SK-N-SH (cell line): Measurements from ENCODE around the gene HDAC2. TPM values are rescaled to one million over a fixed set of nuclear protein-coding genes. Genes with fewer than 3 reads are reported as not detected.

Experiments used
- CTCF ChIA-PET: fragments of 300-600, 350-600 bp; formaldehyde crosslinking; extraction: SDS; loops from one replicate; lab custom pipeline; 2021; lab: Yijun Ruan, JAX
- POLR2A ChIA-PET: fragments of 350-600 bp; sonication (Branson Sonifier 250); formaldehyde crosslinking; extraction: SDS; loops from one replicate; lab custom pipeline; 2020; ENCODE audit warnings: antibody characterized with exemption, inconsistent platforms; lab: Yijun Ruan, JAX
- DNase-seq: peaks from one replicate; pipeline ENCODE4 v3.0.0; 2012
- H2AFZ ChIP-seq: fragments of 200-600 bp; sonication (generic); 2 replicates; pipeline ENCODE4 v1.8.1; 2016; ENCODE audit warnings: antibody characterized with exemption, mild to moderate bottlenecking, low read depth
- H3F3A ChIP-seq: fragments of 200-600 bp; sonication (generic); replicated peaks from 2 replicates; pipeline ENCODE3; 2016; ENCODE audit warnings: antibody characterized with exemption, mild to moderate bottlenecking; ENCODE audit not compliant: insufficient read depth
- H3K27ac ChIP-seq, 2 experiments: fragments of 200-500 bp in 1 of 2; fragments of 200-600 bp in 1 of 2; sonication (Bioruptor generic) in 1 of 2; sonication (generic), shearing (Covaris generic) in 1 of 2; 2 replicates each; pipeline versions ENCODE4 v1.5.1 to v1.6.1; 2014 to 2016; ENCODE audit warnings: low read depth in 2 of 2, inconsistent platforms in 1 of 2, low read length in 1 of 2, mild to moderate bottlenecking in 1 of 2, mixed read lengths in 1 of 2
- H3K27me3 ChIP-seq: fragments of 200-600 bp; sonication (generic), shearing (Covaris generic); 2 replicates; pipeline ENCODE4 v1.6.1; 2016; ENCODE audit warnings: mixed run types; ENCODE audit not compliant: insufficient read depth
- H3K36me3 ChIP-seq, 2 experiments: fragments of 200-500 bp in 1 of 2; fragments of 200-600 bp in 1 of 2; sonication (Bioruptor generic) in 1 of 2; sonication (generic) in 1 of 2; replicated peaks in 1 of 2; 2 replicates each; pipeline versions ENCODE3 to v1.5.1; 2014 to 2016; ENCODE audit warnings: low read length in 1 of 2, mild to moderate bottlenecking in 1 of 2; ENCODE audit not compliant: insufficient read depth in 2 of 2, control insufficient read depth in 1 of 2
- H3K4me1 ChIP-seq, 2 experiments: fragments of 200-500 bp in 1 of 2; fragments of 200-600 bp in 1 of 2; sonication (Bioruptor generic) in 1 of 2; sonication (generic), shearing (Covaris generic) in 1 of 2; 2 replicates each; pipeline versions ENCODE4 v1.5.1 to v1.6.1; 2014 to 2016; ENCODE audit warnings: low read depth in 1 of 2, low read length in 1 of 2, mixed run types in 1 of 2; ENCODE audit not compliant: insufficient read depth in 2 of 2, control insufficient read depth in 1 of 2
- H3K4me2 ChIP-seq: fragments of 200-600 bp; sonication (generic), shearing (Covaris generic); 2 replicates; pipeline ENCODE4 v1.6.1; 2017; ENCODE audit warnings: mixed run types
- H3K4me3 ChIP-seq, 2 experiments: fragments of 200-500 bp in 1 of 2; fragments of 200-600 bp in 1 of 2; sonication (Bioruptor generic) in 1 of 2; sonication (generic), shearing (Covaris generic) in 1 of 2; 2 replicates each; pipeline versions ENCODE4 v1.5.1 to v1.8.1; 2014 to 2016; ENCODE audit warnings: low read depth in 2 of 2, inconsistent platforms in 1 of 2, low read length in 1 of 2, mild to moderate bottlenecking in 1 of 2, mixed read lengths in 1 of 2, moderate library complexity in 1 of 2
- H3K79me2 ChIP-seq: fragments of 200-600 bp; sonication (generic); 2 replicates; pipeline ENCODE4 v1.8.1; 2017; ENCODE audit warnings: mild to moderate bottlenecking; ENCODE audit not compliant: insufficient read depth
- H3K9ac ChIP-seq: fragments of 200-600 bp; sonication (generic); 2 replicates; pipeline ENCODE4 v1.6.1; 2017; ENCODE audit warnings: mixed run types
- H3K9me2 ChIP-seq: fragments of 200-600 bp; sonication (generic); 2 replicates; pipeline ENCODE4 v1.6.1; 2017; ENCODE audit warnings: mixed run types
- H3K9me3 ChIP-seq: fragments of 200-600 bp; sonication (generic); 2 replicates; pipeline ENCODE4 v1.6.1; 2017; ENCODE audit warnings: mixed run types, mild to moderate bottlenecking, moderate library complexity
- H4K20me1 ChIP-seq: fragments of 200-600 bp; sonication (generic); 2 replicates; pipeline ENCODE4 v1.6.1; 2017; ENCODE audit warnings: mild to moderate bottlenecking, mixed run types; ENCODE audit not compliant: insufficient read depth
- CHD2 ChIP-seq: fragments of 150-350 bp; IDR thresholded peaks from 2 replicates; pipeline ENCODE4 v1.6.1; 2018; ENCODE audit warnings: low read length; ENCODE audit not compliant: partially characterized antibody
- CTCF ChIP-seq: fragments of 200-600 bp; sonication (generic); IDR thresholded peaks from 2 replicates; pipeline ENCODE4 v1.6.1; 2017; ENCODE audit warnings: antibody characterized with exemption, mild to moderate bottlenecking, moderate library complexity
- ELF1 ChIP-seq: IDR thresholded peaks from 2 replicates; pipeline ENCODE4 v1.4.0; 2012
- EP300 ChIP-seq, 2 experiments: IDR thresholded peaks; 2 replicates each; pipeline versions ENCODE4 v1.4.0 to v1.6.1; 2012; ENCODE audit warnings: borderline replicate concordance in 1 of 2, low read depth in 1 of 2, low read length in 1 of 2
- FOSL2 ChIP-seq: IDR thresholded peaks from 2 replicates; pipeline ENCODE4 v1.4.0; 2012; ENCODE audit warnings: low read depth, mild to moderate bottlenecking, moderate library complexity, borderline replicate concordance
- FOXJ3 ChIP-seq: sonication (generic); formaldehyde crosslinking; IDR thresholded peaks from 2 replicates; pipeline ENCODE4 v1.5.1; 2020; ENCODE audit warnings: mild to moderate bottlenecking, missing genetic modification reagents
- FOXM1 ChIP-seq: IDR thresholded peaks from 2 replicates; pipeline ENCODE4 v1.4.0; 2012; ENCODE audit warnings: low read depth, mild to moderate bottlenecking
- GABPA ChIP-seq: IDR thresholded peaks from 2 replicates; pipeline ENCODE4 v1.4.0; 2012; ENCODE audit warnings: low read depth, mild to moderate bottlenecking
- GATA2 ChIP-seq: sonication (generic); formaldehyde crosslinking; IDR thresholded peaks from 2 replicates; pipeline ENCODE4 v1.5.0; 2020; ENCODE audit warnings: mild to moderate bottlenecking, missing genetic modification reagents
- JUND ChIP-seq: IDR thresholded peaks from 2 replicates; pipeline ENCODE4 v1.4.0; 2012
- NFIC ChIP-seq: IDR thresholded peaks from 2 replicates; pipeline ENCODE4 v1.4.0; 2012; ENCODE audit warnings: borderline replicate concordance
- RAD21 ChIP-seq: IDR thresholded peaks from 2 replicates; pipeline ENCODE4 v1.6.1; 2012; ENCODE audit warnings: mild to moderate bottlenecking, low read length
- RFX5 ChIP-seq: IDR thresholded peaks from 2 replicates; pipeline ENCODE4 v1.6.1; 2012; ENCODE audit warnings: mild to moderate bottlenecking, improper control_type of control experiment, low read length
- RXRA ChIP-seq: IDR thresholded peaks from 2 replicates; pipeline ENCODE4 v1.4.0; 2012; ENCODE audit warnings: low read depth, mild to moderate bottlenecking, borderline replicate concordance
- SIN3A ChIP-seq: IDR thresholded peaks from 2 replicates; pipeline ENCODE4 v1.6.1; 2012; ENCODE audit warnings: low read depth, mild to moderate bottlenecking, low read length, moderate library complexity, borderline replicate concordance
- YY1 ChIP-seq: IDR thresholded peaks from 2 replicates; pipeline ENCODE4 v1.4.0; 2012; ENCODE audit warnings: low read depth, mild to moderate bottlenecking
- polyA plus RNA-seq, 3 experiments: library from polyadenylated mRNA; depleted of rRNA; stranded (reverse); fragments of >200 nt; gene quantifications; 2 replicates each; pipeline ENCODE4 v1.2.3, GENCODE V29; 2012
- TF ChIP-seq, protein P1 (sequence below): fragments of 150-350 bp; IDR thresholded peaks from 2 replicates; pipeline ENCODE4 v1.6.1; 2017; ENCODE audit warnings: antibody characterized with exemption, low read length, low read depth, borderline replicate concordance
- TF ChIP-seq, protein P2 (sequence below): fragments of 150-350 bp; IDR thresholded peaks from 2 replicates; pipeline ENCODE4 v1.6.1; 2016; ENCODE audit warnings: mild to moderate bottlenecking, low read depth, low read length
- TF ChIP-seq, protein P3 (sequence below): IDR thresholded peaks from 2 replicates; pipeline ENCODE4 v1.4.0; 2012; ENCODE audit warnings: low read depth
- TF ChIP-seq, protein P4 (sequence below): IDR thresholded peaks from 2 replicates; pipeline ENCODE4; 2012

HDAC2 gene
- polyA plus RNA-seq, 1 of the 3 experiments (the other 2 are of a cell fraction) = 90.4 TPM

GRCh38 chr6:113924312-113924723 lies 46.6 kb downstream of the HDAC2 start:
- Histone ChIP-seq H3K27ac (peak overlapping the region in 1 of 2 experiments; percentile 58; a peak in 1 of 4 replicates), H3K79me2 (no peaks in the 10 kb centered on the region), H2AFZ (no peak overlapping the region), H4K20me1 (no peaks in the 10 kb centered on the region), H3K27me3 (no peaks in the 10 kb centered on the region), H3K9ac (no peak overlapping the region), H3K9me2 (no peaks in the 10 kb centered on the region), H3K4me3 (no peak overlapping the region), H3K36me3 (peaks cover 0 to 1% of the 10 kb centered on the region in 2 experiments), H3K9me3 (no peaks in the 10 kb centered on the region), H3K4me1 (peaks cover 0 to 4% of the 10 kb centered on the region in 2 experiments; a peak in 2 of 4 replicates), H3K4me2 (no peak overlapping the region), H3F3A (peaks cover 4% of the 10 kb centered on the region)
- no peak for DNase-seq
- TF ChIP-seq JUND (no peak), CHD2 (no peak), RAD21 (no peak), FOSL2 (no peak), GATA2 (no peak), EP300 (IDR thresholded peaks at IDR 0.05; ENCODE audit: borderline replicate concordance in 1 of 2, low read depth in 1 of 2, low read length in 1 of 2) (no peak), YY1 (no peak), FOXM1 (no peak), ELF1 (no peak), CTCF (no peak), NFIC (no peak)
- TF ChIP-seq, protein P1, sequence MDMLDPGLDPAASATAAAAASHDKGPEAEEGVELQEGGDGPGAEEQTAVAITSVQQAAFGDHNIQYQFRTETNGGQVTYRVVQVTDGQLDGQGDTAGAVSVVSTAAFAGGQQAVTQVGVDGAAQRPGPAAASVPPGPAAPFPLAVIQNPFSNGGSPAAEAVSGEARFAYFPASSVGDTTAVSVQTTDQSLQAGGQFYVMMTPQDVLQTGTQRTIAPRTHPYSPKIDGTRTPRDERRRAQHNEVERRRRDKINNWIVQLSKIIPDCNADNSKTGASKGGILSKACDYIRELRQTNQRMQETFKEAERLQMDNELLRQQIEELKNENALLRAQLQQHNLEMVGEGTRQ = no peak
- TF ChIP-seq, protein P2, sequence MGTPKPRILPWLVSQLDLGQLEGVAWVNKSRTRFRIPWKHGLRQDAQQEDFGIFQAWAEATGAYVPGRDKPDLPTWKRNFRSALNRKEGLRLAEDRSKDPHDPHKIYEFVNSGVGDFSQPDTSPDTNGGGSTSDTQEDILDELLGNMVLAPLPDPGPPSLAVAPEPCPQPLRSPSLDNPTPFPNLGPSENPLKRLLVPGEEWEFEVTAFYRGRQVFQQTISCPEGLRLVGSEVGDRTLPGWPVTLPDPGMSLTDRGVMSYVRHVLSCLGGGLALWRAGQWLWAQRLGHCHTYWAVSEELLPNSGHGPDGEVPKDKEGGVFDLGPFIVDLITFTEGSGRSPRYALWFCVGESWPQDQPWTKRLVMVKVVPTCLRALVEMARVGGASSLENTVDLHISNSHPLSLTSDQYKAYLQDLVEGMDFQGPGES = no peak
- ChIA-PET CTCF (interaction anchor here (0.9 to 1.9 kb wide), 3 partner anchors 11 to 13 kb away, joined by 3 to 8 read pairs (median 3); no protein-coding TSS in a partner anchor), POLR2A (no interaction called here)

DNA sequence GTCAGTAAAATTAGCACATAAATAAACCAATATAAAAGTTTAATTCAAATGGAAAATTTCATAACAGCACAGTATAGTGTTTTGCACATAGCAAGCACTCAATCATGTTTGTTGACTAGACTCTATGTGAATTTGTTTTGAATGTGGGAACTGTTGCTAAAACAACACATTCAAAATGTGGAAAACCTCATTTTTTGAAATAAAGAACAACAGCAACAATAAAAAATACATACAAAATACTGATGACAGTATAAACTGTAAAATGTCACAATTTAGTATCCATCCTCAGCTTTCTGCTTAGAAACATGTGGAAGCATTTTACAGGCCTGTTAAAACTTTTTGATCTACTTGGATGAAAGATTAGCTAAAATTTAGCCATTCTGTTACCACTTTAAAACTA lies 47.4 kb downstream of the HDAC2 start:
- H4K20me1 ChIP-seq = no peaks in the 10 kb centered on the region
- no peaks in the 10 kb centered on the region for H3F3A ChIP-seq
- H3K36me3 ChIP-seq = no peaks in the 10 kb centered on the region
- no peak overlapping the region for H2AFZ ChIP-seq
- ChIA-PET CTCF (interaction anchor here (1.2 to 1.9 kb wide), 2 partner anchors 13 to 14 kb away, joined by 3 to 8 read pairs; no protein-coding TSS in a partner anchor), POLR2A (no interaction called here)
- H3K4me1 ChIP-seq = peaks cover 0 to 4% of the 10 kb centered on the region in 2 experiments; a peak in 2 of 4 replicates
- no peaks in the 10 kb centered on the region for H3K79me2 ChIP-seq
- no peak for DNase-seq
- H3K27me3 ChIP-seq = no peaks in the 10 kb centered on the region
- no peak overlapping the region for H3K4me3 ChIP-seq
- no peaks in the 10 kb centered on the region for H3K9me2 ChIP-seq
- H3K27ac ChIP-seq = peak overlapping the region in 1 of 2 experiments; percentile 58; a peak in 1 of 4 replicates
- no peaks in the 10 kb centered on the region for H3K9me3 ChIP-seq
- no peak overlapping the region for H3K9ac ChIP-seq
- H3K4me2 ChIP-seq = no peak overlapping the region
- TF ChIP-seq NFIC (no peak), FOXM1 (no peak), RAD21 (no peak), RFX5 (no peak), RXRA (no peak), JUND (no peak), SIN3A (no peak), GABPA (no peak), FOXJ3 (CRISPR knock-in tag) (no peak)
- TF ChIP-seq, protein P3, sequence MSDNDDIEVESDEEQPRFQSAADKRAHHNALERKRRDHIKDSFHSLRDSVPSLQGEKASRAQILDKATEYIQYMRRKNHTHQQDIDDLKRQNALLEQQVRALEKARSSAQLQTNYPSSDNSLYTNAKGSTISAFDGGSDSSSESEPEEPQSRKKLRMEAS = no peak
- TF ChIP-seq, protein P2 = no peak
- TF ChIP-seq, protein P4, sequence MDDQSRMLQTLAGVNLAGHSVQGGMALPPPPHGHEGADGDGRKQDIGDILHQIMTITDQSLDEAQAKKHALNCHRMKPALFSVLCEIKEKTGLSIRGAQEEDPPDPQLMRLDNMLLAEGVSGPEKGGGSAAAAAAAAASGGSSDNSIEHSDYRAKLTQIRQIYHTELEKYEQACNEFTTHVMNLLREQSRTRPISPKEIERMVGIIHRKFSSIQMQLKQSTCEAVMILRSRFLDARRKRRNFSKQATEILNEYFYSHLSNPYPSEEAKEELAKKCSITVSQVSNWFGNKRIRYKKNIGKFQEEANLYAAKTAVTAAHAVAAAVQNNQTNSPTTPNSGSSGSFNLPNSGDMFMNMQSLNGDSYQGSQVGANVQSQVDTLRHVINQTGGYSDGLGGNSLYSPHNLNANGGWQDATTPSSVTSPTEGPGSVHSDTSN = no peak
